ENCODE results near the gene PTPN14. TPM values are rescaled to one million over a fixed set of nuclear protein-coding genes. Genes with fewer than 3 reads are reported as not detected.

The PTPN14 gene
- total and polyA plus RNA-seq, 2 experiments from 2014 or later, result 18.7 to 70.2 TPM

GRCh38 chr1:214432245-214432644 is 119.2 kb downstream of the PTPN14 start:
- peaks cover 4% of the 10 kb centered on the region; the same call in 2 of the 3 replicates for H3K36me3 Mint-ChIP-seq (ENCODE audit: low read depth)
- ATAC-seq, result no peak

More at GRCh38 chr1:214432245-214432644, 119.2 kb downstream of the PTPN14 start:
- Mint-ChIP-seq H3K4me1 (peaks cover 21% of the 10 kb centered on the region), H3K4me3 (no peak overlapping the region), H3K9me3 (peaks cover 3% of the 10 kb centered on the region; the same call in 1 of the 3 replicates), H3K27ac (no peak overlapping the region), H3K27me3 (ENCODE audit: insufficient read depth, low read depth, poor library complexity) (no peaks in the 10 kb centered on the region)
- Histone ChIP-seq H3K4me3 (no peak overlapping the region), H3K79me2 (replicated peaks; ENCODE audit: insufficient read depth) (peaks cover 34% of the 10 kb centered on the region), H3K27me3 (ENCODE audit: insufficient read depth) (no peaks in the 10 kb centered on the region), H4K20me1 (replicated peaks; ENCODE audit: insufficient read depth) (no peaks in the 10 kb centered on the region), H3K4me2 (no peak overlapping the region), H3F3A (replicated peaks; ENCODE audit: low read depth) (no peaks in the 10 kb centered on the region), H3K9me2 (ENCODE audit: insufficient read depth) (no peaks in the 10 kb centered on the region), H3K27ac (ENCODE audit: low read depth) (no peak overlapping the region), H3K36me3 (ENCODE audit: insufficient read depth) (no peaks in the 10 kb centered on the region), H2AFZ (no peak overlapping the region), H3K4me1 (ENCODE audit: insufficient read depth) (peaks cover 13% of the 10 kb centered on the region)
- TF ChIP-seq REST (IDR thresholded peaks at IDR 0.05; ENCODE audit: unreplicated experiment) (no peak), JUNB (IDR thresholded peaks at IDR 0.05; ENCODE audit: unreplicated experiment) (no peak), POLR2AphosphoS5 (IDR thresholded peaks at IDR 0.05; ENCODE audit: low read depth) (no peak), STAT1 (IDR thresholded peaks at IDR 0.05; ENCODE audit: unreplicated experiment) (no peak), EZH2phosphoT487 (IDR thresholded peaks at IDR 0.05; ENCODE audit: unreplicated experiment) (no peak), CREB1 (CRISPR knock-in tag; IDR thresholded peaks at IDR 0.05; ENCODE audit: low read depth) (no peak), ZNF114 (CRISPR knock-in tag; IDR thresholded peaks at IDR 0.05) (no peak), ZNF331 (CRISPR knock-in tag; IDR thresholded peaks at IDR 0.05; ENCODE audit: low read depth) (no peak), ZNF462 (CRISPR knock-in tag; IDR thresholded peaks at IDR 0.05) (no peak), EZH2 (IDR thresholded peaks at IDR 0.05; ENCODE audit: low read depth, unreplicated experiment) (no peak), CTCF (conservative IDR thresholded peaks at IDR 0.05; ENCODE audit: low read depth in 2 of 2) (no peak), NANOG (IDR thresholded peaks at IDR 0.05; ENCODE audit: borderline replicate concordance) (no peak), ETS1 (IDR thresholded peaks at IDR 0.05) (no peak)
- DNase-seq (ENCODE audit: low spot score), result no peak

Data from GM23338 (cell line).